Panc1 (cell line): ENCODE results near the gene CCDC74B. TPM values are rescaled to one million over a fixed set of nuclear protein-coding genes. Genes with fewer than 3 reads are reported as not detected.

ENCODE experiments used
- ATAC-seq: fragments of 200-7000 bp; cut with Tn5 transposase; 2 replicates; pipeline ENCODE4 v1.9.1; 2020; ENCODE audit warnings: mild to moderate bottlenecking, moderate library complexity
- BruUV-seq: library from RNA; stranded (reverse); fragments of 400-500 nt; replicated peaks from 2 replicates; lab custom pipeline; 2021; lab: Mats Ljungman, UMichigan
- CTCF ChIA-PET: fragments of 300-600 bp; sonication (Branson Sonifier 250); formaldehyde crosslinking; loops from one replicate; lab custom pipeline; 2022; ENCODE audit warnings: antibody characterized with exemption; lab: Charles Lee
- POLR2A ChIA-PET: fragments of 300-600 bp; sonication (Branson Sonifier 250); formaldehyde crosslinking; loops from one replicate; lab custom pipeline; 2022; ENCODE audit warnings: antibody characterized with exemption; lab: Charles Lee
- DNase-seq: peaks from one replicate; pipeline ENCODE4 v3.0.0-alpha.2; 2010; ENCODE audit warnings: low read depth, low spot score
- H3K27ac ChIP-seq: 2 replicates; pipeline ENCODE4 v1.5.1; 2011; ENCODE audit warnings: mild to moderate bottlenecking, low read length, inconsistent platforms
- H3K27me3 ChIP-seq: fragments of 200-500 bp; sonication (Bioruptor generic); 2 replicates; pipeline ENCODE4 v1.6.0; 2014; ENCODE audit warnings: low read length, inconsistent platforms; ENCODE audit not compliant: control insufficient read depth, insufficient read depth
- H3K36me3 ChIP-seq: fragments of 200-500 bp; sonication (Bioruptor generic); 2 replicates; pipeline ENCODE4 v1.5.1; 2014; ENCODE audit warnings: inconsistent platforms, mild to moderate bottlenecking, low read length, moderate library complexity; ENCODE audit not compliant: control insufficient read depth, insufficient read depth
- H3K4me1 ChIP-seq: 2 replicates; pipeline ENCODE4 v1.5.1; 2011; ENCODE audit warnings: inconsistent platforms, mild to moderate bottlenecking, low read length, moderate library complexity; ENCODE audit not compliant: control insufficient read depth, insufficient read depth
- H3K4me3 ChIP-seq, 2 experiments: 2 replicates each; pipeline ENCODE4 v1.5.1; 2011 to 2012; ENCODE audit warnings: low read depth in 2 of 2, low read length in 2 of 2, mild to moderate bottlenecking in 2 of 2, inconsistent platforms in 1 of 2, moderate library complexity in 1 of 2
- H3K9me3 ChIP-seq: fragments of 200-500 bp; sonication (Bioruptor generic); 2 replicates; pipeline ENCODE4 v1.5.1; 2014; ENCODE audit warnings: low read depth, mild to moderate bottlenecking, inconsistent platforms, low read length, moderate library complexity; ENCODE audit not compliant: control insufficient read depth, insufficient read depth
- CTCF ChIP-seq: fragments of 450-650 bp; IDR thresholded peaks from 2 replicates; pipeline ENCODE4 v1.5.1; 2017; ENCODE audit warnings: mild to moderate bottlenecking
- POLR2AphosphoS5 ChIP-seq: IDR thresholded peaks from 2 replicates; pipeline ENCODE4 v1.6.1; 2012; ENCODE audit warnings: mild to moderate bottlenecking, low read depth, low read length, moderate library complexity
- SIN3A ChIP-seq: IDR thresholded peaks from 2 replicates; pipeline ENCODE4 v1.6.1; 2012; ENCODE audit warnings: low read depth, mild to moderate bottlenecking, low read length, moderate library complexity, borderline replicate concordance; ENCODE audit not compliant: insufficient read depth
- TCF7L2 ChIP-seq: IDR thresholded peaks from 2 replicates; pipeline ENCODE4 v1.6.1; 2011; ENCODE audit warnings: mild to moderate bottlenecking, low read depth, low read length, inconsistent platforms
- in situ Hi-C: cut with HindIII; loops from 2 replicates; pipeline ENCODE4 v1.10.0; 2016; ENCODE audit warnings: low sequenced_read_pairs, low pct_unique_long_range_greater_than_20kb
- intact Hi-C: fragments of 100-400 bp; cut with micrococcal nuclease; formaldehyde crosslinking; loops from one replicate; pipeline ENCODE4 v1.10.0; 2022; ENCODE audit not compliant: unreplicated experiment
- total RNA-seq: library from RNA; stranded (reverse); gene quantifications from one replicate; pipeline ENCODE4 v1.2.1, GENCODE V29; 2021; ENCODE audit not compliant: unreplicated experiment
- TF ChIP-seq, protein P1 (sequence below), 2 experiments: IDR thresholded peaks; 2 replicates each; pipeline ENCODE4 v1.6.1; 2011 to 2012; ENCODE audit warnings: low read depth in 2 of 2, control low read depth in 1 of 2, low read length in 1 of 2, mild to moderate bottlenecking in 1 of 2, moderate library complexity in 1 of 2; ENCODE audit not compliant: insufficient read depth in 1 of 2

The CCDC74B gene
- total RNA-seq, 1 experiment from 2014 or later = 9.8 TPM

DNA sequence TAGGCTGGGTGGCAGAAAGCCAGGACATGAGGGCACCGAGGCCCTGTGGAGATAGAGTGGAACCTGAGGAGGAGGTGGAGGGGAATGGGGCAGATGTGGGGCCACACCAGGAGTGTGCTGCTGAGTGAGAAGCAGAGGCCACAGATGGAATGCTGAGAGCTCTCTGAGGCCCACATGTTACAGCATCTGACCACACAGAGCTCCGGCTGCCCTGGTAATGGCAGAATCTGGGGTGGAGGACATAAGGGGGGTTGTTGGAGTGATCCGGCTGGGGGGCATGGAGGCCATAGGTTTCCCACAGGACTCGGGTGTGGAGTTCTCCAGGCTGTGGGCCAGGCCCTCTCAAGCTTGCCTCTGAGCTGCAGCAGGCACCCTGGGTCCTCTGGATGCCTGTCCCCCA, 41.0 kb upstream of the CCDC74B start:
- intact Hi-C loops (no loop called here), in situ Hi-C loops (no loop called here)
- Histone ChIP-seq H3K27ac (no peak overlapping the region), H3K27me3 (no peaks in the 10 kb centered on the region), H3K36me3 (no peaks in the 10 kb centered on the region), H3K4me3 (no peak overlapping the region), H3K4me1 (no peaks in the 10 kb centered on the region), H3K9me3 (no peaks in the 10 kb centered on the region)
- TF ChIP-seq, protein P1, sequence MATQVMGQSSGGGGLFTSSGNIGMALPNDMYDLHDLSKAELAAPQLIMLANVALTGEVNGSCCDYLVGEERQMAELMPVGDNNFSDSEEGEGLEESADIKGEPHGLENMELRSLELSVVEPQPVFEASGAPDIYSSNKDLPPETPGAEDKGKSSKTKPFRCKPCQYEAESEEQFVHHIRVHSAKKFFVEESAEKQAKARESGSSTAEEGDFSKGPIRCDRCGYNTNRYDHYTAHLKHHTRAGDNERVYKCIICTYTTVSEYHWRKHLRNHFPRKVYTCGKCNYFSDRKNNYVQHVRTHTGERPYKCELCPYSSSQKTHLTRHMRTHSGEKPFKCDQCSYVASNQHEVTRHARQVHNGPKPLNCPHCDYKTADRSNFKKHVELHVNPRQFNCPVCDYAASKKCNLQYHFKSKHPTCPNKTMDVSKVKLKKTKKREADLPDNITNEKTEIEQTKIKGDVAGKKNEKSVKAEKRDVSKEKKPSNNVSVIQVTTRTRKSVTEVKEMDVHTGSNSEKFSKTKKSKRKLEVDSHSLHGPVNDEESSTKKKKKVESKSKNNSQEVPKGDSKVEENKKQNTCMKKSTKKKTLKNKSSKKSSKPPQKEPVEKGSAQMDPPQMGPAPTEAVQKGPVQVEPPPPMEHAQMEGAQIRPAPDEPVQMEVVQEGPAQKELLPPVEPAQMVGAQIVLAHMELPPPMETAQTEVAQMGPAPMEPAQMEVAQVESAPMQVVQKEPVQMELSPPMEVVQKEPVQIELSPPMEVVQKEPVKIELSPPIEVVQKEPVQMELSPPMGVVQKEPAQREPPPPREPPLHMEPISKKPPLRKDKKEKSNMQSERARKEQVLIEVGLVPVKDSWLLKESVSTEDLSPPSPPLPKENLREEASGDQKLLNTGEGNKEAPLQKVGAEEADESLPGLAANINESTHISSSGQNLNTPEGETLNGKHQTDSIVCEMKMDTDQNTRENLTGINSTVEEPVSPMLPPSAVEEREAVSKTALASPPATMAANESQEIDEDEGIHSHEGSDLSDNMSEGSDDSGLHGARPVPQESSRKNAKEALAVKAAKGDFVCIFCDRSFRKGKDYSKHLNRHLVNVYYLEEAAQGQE (IDR thresholded peaks at IDR 0.05; ENCODE audit: insufficient read depth in 1 of 2, low read depth in 2 of 2, low read length in 1 of 2) = no peak
- TF ChIP-seq TCF7L2 = no peak
- no peak for TF ChIP-seq CTCF
- TF ChIP-seq POLR2AphosphoS5 = no peak
- no peak for TF ChIP-seq SIN3A
- BruUV-seq = no TSS peak
- ChIA-PET POLR2A (no interaction called here), CTCF (no interaction called here)
- no peak for DNase-seq
- no peak for ATAC-seq

GRCh38 chr2:130185436-130185835, 40.5 kb upstream of the CCDC74B start:
- CTCF ChIA-PET = no interaction called here
- Histone ChIP-seq H3K4me1 (no peaks in the 10 kb centered on the region), H3K27ac (no peak overlapping the region), H3K9me3 (no peaks in the 10 kb centered on the region), H3K27me3 (no peaks in the 10 kb centered on the region), H3K36me3 (peaks cover 2% of the 10 kb centered on the region; the same call in 1 of the 2 replicates), H3K4me3 (no peak overlapping the region)
- POLR2A ChIA-PET = no interaction called here
- TF ChIP-seq, protein P1 (IDR thresholded peaks at IDR 0.05; ENCODE audit: insufficient read depth in 1 of 2, low read depth in 2 of 2, low read length in 1 of 2) = no peak
- TF ChIP-seq TCF7L2 (no peak), SIN3A (no peak), CTCF (no peak), POLR2AphosphoS5 (no peak)
- BruUV-seq = no TSS peak
- in situ Hi-C loops (no loop called here), intact Hi-C loops (no loop called here)
- DNase-seq (no peak), ATAC-seq (no peak)
